Epithelial cell of esophagus (primary cell): ENCODE data around the gene JARID2.

Source experiments
- DNase-seq: peaks from one replicate; pipeline ENCODE4 v3.0.0; 2010; ENCODE audit warnings: low read depth
- H3K4me3 ChIP-seq: 2 replicates; pipeline ENCODE4 v1.5.1; 2011; ENCODE audit warnings: mild to moderate bottlenecking, low read length, control low read depth
- TF ChIP-seq, protein P1 (sequence below): IDR thresholded peaks from 2 replicates; pipeline ENCODE4 v1.5.1; 2011; ENCODE audit warnings: low read depth, mild to moderate bottlenecking, low read length, control low read depth, inconsistent platforms; ENCODE audit not compliant: insufficient read depth; ENCODE audit errors: missing control alignments

JARID2 gene

DNA sequence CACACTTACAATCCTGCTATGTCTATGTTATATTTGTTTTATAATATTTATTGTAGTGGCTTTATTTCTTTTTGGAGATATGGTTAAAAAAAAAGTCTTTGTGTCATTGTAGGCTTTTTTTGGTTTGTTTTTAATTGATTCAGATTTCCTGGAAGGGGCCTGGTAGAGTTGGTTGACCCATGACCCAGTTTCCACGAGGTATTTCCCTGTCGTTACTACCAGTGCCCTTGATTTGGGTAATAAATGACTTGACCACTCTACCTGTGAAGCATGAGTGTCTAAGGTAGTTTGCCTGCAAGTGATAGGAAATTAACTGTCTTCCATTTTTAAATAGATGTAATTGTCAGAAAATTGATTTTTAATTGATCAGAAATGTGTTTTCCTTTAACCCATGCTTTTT, 121.0 kb downstream of the JARID2 start:
- no peak for DNase-seq
- TF ChIP-seq, protein P1, sequence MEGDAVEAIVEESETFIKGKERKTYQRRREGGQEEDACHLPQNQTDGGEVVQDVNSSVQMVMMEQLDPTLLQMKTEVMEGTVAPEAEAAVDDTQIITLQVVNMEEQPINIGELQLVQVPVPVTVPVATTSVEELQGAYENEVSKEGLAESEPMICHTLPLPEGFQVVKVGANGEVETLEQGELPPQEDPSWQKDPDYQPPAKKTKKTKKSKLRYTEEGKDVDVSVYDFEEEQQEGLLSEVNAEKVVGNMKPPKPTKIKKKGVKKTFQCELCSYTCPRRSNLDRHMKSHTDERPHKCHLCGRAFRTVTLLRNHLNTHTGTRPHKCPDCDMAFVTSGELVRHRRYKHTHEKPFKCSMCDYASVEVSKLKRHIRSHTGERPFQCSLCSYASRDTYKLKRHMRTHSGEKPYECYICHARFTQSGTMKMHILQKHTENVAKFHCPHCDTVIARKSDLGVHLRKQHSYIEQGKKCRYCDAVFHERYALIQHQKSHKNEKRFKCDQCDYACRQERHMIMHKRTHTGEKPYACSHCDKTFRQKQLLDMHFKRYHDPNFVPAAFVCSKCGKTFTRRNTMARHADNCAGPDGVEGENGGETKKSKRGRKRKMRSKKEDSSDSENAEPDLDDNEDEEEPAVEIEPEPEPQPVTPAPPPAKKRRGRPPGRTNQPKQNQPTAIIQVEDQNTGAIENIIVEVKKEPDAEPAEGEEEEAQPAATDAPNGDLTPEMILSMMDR, result no peak
- no peak overlapping the region for H3K4me3 ChIP-seq

DNA sequence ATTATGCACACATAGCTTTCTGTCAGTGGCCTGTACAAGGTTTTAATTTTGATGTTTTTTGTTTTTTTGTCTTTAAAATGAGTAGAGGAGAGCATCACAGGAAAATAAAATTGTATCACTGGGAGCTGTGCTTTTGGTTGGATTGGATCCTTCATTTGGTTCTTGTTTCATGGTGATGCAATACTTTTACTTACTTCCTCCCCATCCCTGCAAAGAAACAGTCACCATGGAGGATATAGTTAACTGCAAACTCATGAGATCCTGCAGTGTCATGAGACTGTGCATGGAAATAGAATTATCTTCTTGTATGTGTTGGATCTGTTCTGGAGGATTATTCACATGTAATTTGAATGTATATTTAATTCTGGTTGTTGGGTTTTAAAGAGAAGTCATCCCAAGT, 122.3 kb downstream of the JARID2 start:
- H3K4me3 ChIP-seq, result no peak overlapping the region
- no peak for DNase-seq

DNA sequence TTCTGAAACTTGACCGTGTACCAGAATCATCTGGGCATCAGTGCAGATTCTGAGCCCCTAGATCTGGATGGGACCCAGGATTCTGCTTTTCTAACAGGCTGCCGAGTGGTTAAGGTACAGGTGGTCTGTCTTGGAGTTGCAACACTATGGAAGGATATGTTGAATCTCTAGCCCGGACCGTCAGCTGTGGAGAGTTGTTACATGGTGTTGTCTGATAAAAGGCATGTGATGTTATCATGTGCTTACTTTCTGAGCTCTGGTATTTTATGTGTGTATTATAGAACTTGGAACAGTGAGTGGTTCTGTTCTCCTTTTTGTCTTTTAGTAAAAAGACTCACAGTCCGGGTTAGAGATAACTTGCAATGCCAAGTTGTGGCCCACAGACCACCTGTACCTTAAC, 123.0 kb downstream of the JARID2 start:
- TF ChIP-seq, protein P1, result no peak
- H3K4me3 ChIP-seq, result no peak overlapping the region
- no peak for DNase-seq

More for the DNA sequence above, 122.3 kb downstream of the JARID2 start:
- TF ChIP-seq, protein P1, result no peak

DNA sequence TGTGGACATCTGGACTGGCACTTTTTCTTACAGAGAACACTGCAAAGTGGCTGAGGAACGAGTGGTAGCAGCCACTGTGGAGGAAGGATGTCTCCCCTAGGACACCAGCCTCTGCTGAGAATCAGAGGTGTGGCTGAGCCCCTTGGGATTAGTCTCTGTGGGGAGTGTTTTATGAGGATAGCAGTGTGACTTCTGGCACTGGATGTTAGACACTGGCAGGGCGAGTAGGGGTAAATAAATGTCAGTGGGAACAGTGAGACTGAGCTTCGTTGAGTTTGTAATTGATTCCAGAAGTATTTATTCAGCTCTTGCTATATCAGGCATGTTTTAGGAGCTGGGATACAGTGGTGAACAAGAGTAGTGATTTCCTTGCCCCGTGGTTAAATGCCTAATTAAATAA, 124.0 kb downstream of the JARID2 start:
- TF ChIP-seq, protein P1, result no peak
- no peak for DNase-seq
- H3K4me3 ChIP-seq, result no peak overlapping the region

DNA sequence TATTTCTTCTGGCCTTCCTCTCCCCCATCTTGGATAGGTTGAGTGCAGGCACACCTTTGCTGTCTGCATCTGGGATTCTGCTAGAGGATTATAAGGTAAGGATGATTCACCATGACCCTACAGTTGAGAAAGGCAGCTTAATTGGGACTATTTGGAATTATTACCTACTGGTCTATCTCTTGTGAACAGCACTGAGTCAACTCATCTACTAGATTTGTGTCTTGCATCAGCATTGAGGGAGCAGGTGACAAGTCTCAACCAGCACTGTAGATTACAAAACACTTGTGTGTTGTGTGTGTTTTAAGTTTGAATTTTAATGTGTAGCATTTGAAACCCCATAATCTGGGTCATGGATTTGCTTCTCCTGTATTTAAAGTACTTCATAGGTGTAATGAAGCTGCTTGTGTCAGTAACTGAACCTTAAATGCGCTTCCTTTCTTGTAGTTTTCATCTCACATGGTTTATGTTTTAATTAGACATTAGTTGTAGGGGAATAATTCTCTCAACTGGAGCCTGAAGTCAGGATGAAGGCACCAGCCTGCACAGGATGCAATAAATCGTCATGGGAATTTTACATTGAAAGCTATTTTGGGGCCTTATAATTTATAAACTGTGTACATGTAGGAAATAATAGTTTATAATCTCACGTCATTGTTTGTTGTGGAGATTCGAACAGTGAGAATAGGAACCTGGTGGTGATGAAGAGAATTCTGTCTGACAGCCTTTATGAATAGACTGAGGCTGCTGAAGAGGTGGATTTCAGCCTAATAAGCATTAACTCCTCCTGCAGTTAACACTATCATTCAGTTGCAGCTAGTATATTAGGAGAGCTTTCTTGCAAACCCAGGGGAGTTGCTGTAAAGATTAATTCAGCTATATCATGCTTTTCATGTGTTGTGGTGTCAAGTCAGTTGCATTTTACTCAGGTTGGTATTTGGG, 125.1 kb downstream of the JARID2 start:
- TF ChIP-seq, protein P1, result no peak
- peak; percentile 93 for DNase-seq
- no peak overlapping the region for H3K4me3 ChIP-seq

DNA sequence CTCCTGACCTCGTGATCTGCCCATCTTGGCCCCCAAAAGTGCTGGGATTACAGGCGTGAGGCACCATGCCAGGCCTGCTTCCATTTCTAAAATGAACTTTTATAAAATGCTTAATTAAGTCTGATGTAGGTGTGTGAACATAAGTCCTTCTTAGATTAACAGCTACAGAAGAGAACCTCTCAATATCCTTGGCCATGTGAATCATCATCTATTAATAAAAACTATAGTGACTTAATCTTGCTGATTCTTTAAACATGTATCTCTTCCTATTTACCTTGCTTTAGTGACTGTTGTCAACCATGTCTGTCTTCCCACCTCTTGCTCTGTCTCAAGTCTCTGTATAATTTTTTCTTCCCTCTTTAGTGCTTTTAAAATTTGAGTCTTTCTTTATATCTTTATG, 127.1 kb downstream of the JARID2 start:
- DNase-seq, result no peak
- no peak overlapping the region for H3K4me3 ChIP-seq
- TF ChIP-seq, protein P1, result no peak
